ELR (cell line): ENCODE data around the gene TRAT1.
"Not testable (repeated sequence)": the region's sequence is repeated elsewhere in the genome, so short reads cannot be mapped to it uniquely, and the experiment has no call there.

Experiments
- DNase-seq: peaks from one replicate; pipeline ENCODE4 v3.0.0-alpha.2; 2015; ENCODE audit warnings: low read depth

Gene TRAT1, protein sequence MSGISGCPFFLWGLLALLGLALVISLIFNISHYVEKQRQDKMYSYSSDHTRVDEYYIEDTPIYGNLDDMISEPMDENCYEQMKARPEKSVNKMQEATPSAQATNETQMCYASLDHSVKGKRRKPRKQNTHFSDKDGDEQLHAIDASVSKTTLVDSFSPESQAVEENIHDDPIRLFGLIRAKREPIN

GRCh38 chr3:108822123-108822897, at the start of gene TRAT1:
TRAT1 (plus strand) TSS chr3:108822786; CDS start chr3:108822928, 142 bp downstream.
- DNase-seq = no peak

- DNase-seq = no peak
Measured at GRCh38 chr3:108775649-108776048, 46.9 kb upstream of the TRAT1 start.

DNA sequence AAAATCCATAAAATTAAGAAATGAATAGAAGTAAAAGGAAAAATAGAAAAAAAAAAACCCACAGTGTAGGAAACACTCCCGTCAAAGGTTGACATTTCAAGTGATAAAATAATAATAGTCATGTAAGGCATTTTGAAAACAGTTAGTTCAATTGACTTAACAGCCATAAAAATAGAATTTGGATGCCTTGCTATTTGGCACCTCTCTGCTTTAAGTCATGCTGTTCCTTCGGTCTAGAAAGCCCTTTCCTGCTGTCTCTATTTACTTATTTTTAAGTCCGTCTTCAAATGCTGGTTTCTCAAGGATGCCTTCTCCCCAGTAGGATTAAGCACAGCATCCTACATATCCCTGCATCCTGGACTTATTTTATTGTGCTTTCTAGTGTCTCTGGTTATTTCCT, 43.1 kb upstream of the TRAT1 start:
- no peak for DNase-seq

DNA sequence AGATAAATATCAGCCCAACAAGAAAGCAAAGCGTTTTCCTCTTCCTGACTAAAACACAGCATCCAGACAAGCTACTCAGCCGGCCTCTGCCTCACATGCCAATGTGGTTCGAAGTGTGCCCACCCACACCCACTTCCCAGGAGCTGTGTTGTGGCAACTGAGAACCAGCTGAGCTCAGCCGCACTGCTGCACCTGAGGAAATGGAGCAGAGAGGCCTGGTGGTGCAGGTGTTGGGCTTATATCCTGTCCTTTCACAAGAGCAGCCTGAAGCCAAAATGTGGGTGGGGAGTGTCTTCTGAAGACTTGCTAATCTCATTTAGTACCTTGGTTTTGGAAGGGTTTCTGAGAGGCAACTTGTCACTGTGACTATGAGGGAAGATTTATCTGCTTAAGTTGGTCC, 42.4 kb upstream of the TRAT1 start:
- no peak for DNase-seq

DNA sequence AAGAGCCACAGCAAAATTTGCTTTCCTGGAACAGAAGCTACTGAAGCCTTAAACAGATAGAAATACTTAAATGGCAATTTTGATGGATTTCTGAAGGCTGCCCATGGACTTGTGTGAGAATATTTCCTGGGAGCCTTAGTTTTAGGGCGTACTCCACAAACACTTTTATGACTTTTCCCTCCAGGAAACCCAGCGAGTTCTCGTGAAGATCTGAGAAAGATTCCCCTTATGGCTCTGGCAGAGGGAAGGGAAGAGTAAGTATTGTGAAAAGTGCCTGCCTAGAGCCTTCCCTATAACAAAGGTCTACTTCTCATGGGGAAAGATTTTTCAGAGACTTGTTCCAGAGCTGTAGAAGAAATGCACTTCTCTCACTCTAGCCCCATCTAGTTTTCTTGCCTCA, 31.1 kb upstream of the TRAT1 start:
- DNase-seq = no peak

DNA sequence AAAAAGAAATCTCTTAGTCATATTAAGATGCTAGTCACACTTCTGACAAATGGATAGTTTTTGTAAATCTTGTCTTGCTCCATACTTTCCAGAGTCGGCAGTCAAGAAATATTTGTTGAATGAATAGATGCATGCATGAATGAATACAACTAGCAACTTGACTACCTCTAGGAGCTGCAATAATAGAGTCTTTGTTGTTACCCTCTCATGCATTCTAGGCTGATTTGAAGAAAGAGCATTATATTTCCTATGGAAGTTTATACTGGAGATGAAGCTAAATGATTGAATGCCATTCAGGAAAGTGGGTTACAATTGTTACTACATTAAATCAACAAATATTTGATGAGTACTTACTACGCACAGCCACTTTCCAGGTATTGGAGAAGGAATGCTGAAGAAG, 18.1 kb upstream of the TRAT1 start:
- peak; percentile 9 for DNase-seq

- no peak for DNase-seq
Measured at GRCh38 chr3:108804966-108805365, 17.6 kb upstream of the TRAT1 start.

DNA sequence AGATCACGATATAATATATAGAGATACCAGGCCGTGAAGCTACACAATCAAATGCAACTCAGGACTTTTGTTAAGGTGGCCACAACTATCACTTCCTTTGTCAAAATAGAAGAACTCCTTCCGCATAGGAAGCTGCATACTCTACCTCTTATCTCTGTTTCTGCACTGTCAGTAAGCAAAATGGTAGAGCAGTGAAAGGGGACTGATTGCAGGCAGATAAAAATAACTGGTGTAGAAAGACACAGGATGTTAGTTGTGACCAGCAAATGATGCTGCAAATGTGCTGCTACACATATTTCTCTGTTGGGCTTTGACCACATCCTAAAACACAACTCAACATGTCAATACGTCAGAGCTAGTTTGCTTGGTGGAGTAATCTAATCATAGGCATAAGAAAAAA, 16.3 kb upstream of the TRAT1 start:
- DNase-seq = no peak

GRCh38 chr3:108818404-108818803, 4.2 kb upstream of the TRAT1 start:
- DNase-seq = peak; percentile 69

- DNase-seq = peak; percentile 26
Measured at GRCh38 chr3:108820586-108820985, 2.0 kb upstream of the TRAT1 start.

DNA sequence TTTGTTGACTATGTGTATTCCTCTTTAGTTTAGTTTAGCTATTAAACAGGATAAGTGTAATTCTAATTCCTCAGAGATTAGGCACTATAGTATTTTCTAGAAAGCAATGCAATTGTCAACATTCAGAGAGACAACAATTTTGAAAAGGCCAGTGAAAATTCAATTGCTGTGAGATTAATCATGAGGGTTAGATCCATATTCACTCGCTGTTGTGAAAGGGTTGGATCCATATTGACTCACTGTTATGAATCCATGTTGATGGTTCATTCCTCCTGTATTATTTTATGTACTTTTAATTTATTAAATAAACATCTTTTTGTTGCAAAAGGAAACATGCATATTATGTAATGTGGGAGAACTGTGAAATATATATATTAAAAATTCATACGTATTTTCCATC, 641 bp downstream of the TRAT1 start:
- no peak for DNase-seq

DNA sequence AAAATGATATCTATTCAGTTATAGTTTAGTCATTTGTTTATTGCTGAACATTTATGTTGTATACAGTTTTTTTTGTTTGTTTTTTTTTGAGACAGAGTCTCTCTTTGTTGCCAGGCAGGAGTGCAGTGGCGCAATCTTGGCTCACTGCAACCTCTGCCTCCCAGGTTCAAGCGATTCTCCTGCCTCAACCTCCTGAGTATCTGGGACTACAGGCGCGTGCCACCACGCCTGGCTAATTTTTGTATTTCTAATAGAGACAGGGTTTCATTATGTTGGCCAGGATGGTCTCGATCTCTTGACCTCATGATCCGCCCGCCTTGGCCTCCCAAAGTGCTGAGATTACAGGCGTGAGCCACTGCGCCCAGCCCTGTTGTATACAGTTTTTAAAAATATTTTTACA, 1.2 kb downstream of the TRAT1 start:
- DNase-seq = not testable (repeated sequence)

- no peak for DNase-seq
Measured at GRCh38 chr3:108826309-108827187, 4.0 kb downstream of the TRAT1 start.

DNA sequence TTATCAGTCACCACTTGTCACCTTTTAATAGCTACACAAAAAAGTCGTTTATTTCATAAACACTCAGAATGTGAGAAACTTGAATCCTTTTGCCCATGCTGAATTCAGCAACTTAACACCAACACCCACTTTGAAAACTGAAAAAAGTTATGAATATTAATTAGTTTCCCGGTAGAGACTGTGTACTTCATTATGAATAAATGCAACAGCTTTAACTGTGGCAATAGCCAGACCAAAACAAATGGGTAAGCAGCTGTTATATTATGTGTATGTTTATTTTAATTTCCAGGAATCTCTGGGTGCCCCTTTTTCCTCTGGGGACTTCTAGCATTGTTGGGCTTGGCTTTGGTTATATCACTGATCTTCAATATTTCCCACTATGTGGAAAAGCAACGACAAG, 7.8 kb downstream of the TRAT1 start:
- DNase-seq = no peak

GRCh38 chr3:108830991-108831614, 8.5 kb downstream of the TRAT1 start:
- no peak for DNase-seq

DNA sequence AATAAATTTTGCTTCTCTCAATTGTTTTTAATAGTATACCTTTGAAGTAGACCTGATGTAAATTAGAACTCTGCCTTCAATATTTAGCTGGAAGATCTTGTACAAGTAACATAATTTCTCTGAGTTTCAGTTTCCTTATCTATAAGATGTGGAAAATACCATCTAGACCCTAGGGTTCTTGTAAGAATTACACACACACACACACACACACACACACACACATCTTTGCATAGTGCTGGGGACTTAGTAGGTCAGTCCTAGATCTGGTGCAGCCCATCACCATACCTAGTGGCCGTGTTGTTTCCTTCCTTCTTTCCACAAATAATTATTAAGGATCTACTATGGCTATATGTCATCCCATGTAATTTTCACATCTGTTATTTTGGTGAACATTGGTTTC, 11.0 kb downstream of the TRAT1 start:
- no peak for DNase-seq

DNA sequence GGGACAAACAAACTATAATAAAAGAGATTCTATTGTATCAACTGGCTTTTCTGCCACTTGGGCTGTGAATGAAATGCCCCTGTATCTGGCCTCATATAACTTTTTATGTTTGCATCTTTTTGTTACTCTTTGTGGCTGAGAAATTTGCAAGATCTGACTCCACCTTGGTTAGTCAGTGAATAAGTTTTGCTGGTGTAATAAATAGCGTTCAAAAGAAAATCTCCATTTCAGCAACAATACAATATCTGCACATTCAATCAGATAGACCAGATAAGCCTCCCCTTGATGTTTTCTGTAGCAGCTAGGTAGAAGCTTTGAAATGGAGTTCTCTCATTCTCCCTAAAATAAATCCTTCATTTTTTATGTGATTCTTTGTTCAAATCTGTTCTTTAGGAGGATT, 12.0 kb downstream of the TRAT1 start:
- no peak for DNase-seq

GRCh38 chr3:108835101-108835500, 12.5 kb downstream of the TRAT1 start:
- no peak for DNase-seq

- no peak for DNase-seq
Measured at GRCh38 chr3:108838436-108838835, 15.8 kb downstream of the TRAT1 start.

GRCh38 chr3:108845709-108846293, 23.2 kb downstream of the TRAT1 start:
- DNase-seq = no peak

- no peak for DNase-seq
Measured at GRCh38 chr3:108847187-108847586, 24.6 kb downstream of the TRAT1 start.

- DNase-seq = no peak
Measured at GRCh38 chr3:108849075-108849474, 26.5 kb downstream of the TRAT1 start.
